Vagina (tissue), 2 donors: ENCODE data around the gene POU2F1.

ENCODE experiments used
- POLR2A ChIP-seq, 2 donors: fragments of 450-650 bp; IDR thresholded peaks; one replicate each; pipeline ENCODE4 v1.6.1; 2017; ENCODE audit warnings: antibody characterized with exemption in 2 of 2, mild to moderate bottlenecking in 2 of 2, moderate library complexity in 2 of 2
- TF ChIP-seq, protein P1 (sequence below), 3 experiments: fragments of 450-650 bp in 2 of 3; fragments of 200-600 bp in 1 of 3; sonication (generic) in 1 of 3; IDR thresholded peaks; one replicate each; pipeline ENCODE4 v1.5.1; 2017 to 2019; ENCODE audit warnings: antibody characterized with exemption in 3 of 3, mild to moderate bottlenecking in 2 of 3, moderate library complexity in 2 of 3

DNA sequence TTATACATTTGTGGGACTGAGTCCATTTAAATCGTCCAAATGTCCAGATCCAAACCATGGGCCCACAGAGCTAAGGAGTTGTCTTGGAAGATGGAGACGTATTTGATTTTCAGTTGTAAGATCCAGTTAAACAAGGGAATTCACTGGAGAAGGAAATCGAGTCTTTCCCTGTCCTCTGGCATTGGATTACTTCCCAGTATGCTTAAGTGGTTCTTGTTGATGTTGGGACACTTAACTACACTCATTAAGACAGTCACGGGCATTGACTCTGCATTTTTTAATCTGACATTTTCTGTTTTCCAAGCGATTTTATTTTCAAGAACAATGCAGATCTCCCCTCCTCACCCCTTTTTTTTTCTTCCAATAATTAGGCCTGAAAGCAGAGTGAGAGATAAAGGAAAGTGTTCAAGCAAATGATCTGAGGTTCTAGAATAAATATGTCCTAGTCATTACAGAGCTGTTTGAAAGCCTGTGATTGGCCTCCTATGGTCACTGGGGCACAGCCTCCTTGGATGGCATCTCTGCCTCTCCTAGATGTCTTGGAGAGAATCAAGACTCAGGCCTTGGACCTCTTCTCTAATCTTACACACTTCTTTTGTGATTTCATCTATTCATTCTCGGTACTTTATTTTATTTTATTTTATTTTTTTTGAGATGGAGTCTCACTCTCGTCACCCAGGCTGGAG is 248.7 kb downstream of the POU2F1 start:
- TF ChIP-seq, protein P1, sequence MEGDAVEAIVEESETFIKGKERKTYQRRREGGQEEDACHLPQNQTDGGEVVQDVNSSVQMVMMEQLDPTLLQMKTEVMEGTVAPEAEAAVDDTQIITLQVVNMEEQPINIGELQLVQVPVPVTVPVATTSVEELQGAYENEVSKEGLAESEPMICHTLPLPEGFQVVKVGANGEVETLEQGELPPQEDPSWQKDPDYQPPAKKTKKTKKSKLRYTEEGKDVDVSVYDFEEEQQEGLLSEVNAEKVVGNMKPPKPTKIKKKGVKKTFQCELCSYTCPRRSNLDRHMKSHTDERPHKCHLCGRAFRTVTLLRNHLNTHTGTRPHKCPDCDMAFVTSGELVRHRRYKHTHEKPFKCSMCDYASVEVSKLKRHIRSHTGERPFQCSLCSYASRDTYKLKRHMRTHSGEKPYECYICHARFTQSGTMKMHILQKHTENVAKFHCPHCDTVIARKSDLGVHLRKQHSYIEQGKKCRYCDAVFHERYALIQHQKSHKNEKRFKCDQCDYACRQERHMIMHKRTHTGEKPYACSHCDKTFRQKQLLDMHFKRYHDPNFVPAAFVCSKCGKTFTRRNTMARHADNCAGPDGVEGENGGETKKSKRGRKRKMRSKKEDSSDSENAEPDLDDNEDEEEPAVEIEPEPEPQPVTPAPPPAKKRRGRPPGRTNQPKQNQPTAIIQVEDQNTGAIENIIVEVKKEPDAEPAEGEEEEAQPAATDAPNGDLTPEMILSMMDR (IDR thresholded peaks at IDR 0.05), result no peak
- TF ChIP-seq POLR2A (IDR thresholded peaks at IDR 0.05), result no peak
